HG03469 (cell line): ENCODE measurements around the gene UBTD2.

ENCODE experiments used
- ATAC-seq: cut with Tn5 transposase; IDR thresholded peaks from one replicate; pipeline ENCODE4 v1.9.1; 2021; ENCODE audit warnings: mild to moderate bottlenecking, moderate library complexity, moderate number of reproducible peaks; ENCODE audit not compliant: unreplicated experiment

Gene UBTD2

GRCh38 chr5:172173564-172174153, 109.9 kb downstream of the UBTD2 start:
- no peak for ATAC-seq

- no peak for ATAC-seq
Measured at GRCh38 chr5:172172912-172173563, 110.5 kb downstream of the UBTD2 start.

DNA sequence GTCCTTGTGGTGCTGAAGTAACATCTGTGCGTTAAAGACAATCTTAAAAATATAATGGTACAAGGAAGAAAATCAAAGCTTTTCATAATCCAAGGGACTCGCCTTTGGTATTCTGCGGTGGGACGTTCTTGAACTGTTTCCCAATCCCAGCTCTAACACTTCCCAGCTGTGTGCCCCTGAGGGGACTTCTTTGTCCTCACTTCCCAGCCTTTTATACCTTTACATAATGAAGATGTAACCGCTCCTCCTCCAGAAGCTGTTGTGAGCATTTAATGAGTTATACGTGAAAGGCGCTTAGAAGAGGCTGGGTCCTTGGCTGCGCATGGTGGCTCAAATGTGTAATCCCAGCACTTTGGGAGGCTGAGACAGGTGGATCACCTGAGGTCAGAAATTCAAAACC, 112.4 kb downstream of the UBTD2 start:
- ATAC-seq, result no peak

- ATAC-seq, result no peak
Measured at GRCh38 chr5:172170251-172170701, 113.3 kb downstream of the UBTD2 start.

DNA sequence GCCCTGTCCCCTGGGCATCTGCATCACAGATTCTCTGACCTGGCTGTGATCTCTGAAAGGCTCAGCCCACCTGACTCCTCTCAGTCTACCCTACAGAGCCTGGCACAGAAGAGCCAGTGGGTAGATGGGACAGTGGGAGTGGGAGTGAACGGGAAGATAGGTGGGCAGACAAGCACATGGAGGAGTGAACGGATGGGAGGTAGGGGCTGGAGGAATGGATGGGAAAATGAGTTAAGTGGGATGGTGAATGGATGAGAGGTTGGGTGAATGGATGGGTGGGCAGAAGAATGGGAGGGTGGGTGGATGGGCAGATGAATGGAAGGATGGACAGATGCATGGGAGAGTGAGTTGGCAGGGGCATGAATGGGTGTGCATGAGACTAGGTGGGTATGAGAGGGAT, 114.3 kb downstream of the UBTD2 start:
- ATAC-seq, result no peak

- no peak for ATAC-seq
Measured at GRCh38 chr5:172168311-172168710, 115.3 kb downstream of the UBTD2 start.

DNA sequence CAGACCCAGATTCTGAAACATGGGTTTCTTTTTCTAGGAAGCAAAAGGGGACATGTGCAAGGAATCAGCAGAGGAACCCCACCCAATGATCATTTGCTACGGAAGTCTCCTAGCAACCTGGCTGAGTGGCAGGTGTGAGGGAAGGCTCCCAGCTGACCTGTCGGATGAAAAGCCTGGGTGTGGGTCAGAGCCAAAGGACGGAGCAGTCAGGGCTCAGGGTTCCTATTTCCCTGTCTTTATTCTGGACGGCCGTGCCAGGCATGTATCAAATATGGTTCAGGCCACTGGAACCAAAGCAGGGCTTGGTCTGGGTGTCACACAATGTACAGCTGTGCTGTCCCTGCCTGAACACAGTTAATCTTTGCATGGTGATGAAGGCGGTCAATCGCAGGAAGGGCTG, 115.7 kb downstream of the UBTD2 start:
- ATAC-seq, result no peak

DNA sequence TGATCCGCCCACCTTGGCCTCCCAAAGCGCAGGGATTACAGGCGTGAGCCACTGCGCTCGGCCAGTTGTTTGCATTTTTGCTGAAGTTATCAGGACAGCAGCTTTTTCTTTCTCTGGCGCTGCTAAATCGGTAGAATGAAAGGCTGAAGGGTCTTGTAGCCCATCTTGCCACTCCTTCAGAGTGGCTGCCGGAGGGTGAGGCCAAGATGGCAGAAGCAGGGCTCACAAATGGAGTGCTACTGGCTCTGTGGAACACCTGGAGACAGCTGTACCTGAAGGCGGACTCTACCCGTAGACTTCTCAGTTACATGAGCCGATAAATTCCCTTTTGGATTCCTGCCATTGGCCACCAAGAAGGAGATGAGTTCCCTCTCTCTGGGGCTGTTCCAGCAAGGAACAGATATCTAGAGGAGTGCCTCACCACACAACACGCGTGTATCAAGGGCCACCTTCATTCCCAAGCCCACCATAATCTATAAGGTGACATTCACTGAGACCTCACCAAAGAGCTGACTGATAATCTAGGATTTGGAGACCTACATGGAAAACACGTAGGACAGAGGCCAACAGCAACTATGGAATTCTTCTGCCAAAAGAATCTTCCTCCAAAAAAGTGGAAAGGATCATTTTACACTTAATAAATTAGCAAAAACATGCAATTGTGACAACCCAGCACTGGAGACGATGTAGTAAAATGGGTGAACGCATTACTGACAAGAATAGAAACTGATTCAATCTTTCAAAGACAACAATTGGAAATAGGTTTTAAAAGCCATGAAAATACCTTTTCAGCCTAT, 117.3 kb downstream of the UBTD2 start:
- no peak for ATAC-seq

DNA sequence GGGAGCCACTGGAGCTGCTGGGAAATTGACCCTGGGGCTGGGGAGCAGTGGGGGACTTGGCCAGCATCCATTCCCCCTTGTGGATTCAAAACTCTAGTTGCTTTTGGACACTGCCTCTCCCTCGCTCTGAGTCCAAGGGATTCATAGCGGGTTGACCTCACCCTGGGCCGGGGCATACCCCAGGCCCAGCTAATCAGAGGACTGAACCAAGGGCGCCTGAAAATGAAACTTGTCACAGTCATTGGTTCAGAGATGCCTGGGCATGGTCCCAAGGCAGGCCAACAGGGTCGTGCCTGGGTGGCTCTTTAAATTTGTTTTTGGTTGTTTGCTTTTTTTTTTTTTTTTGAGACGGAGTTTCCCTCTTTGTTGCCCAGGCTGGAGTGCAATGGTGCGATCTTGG, 118.1 kb downstream of the UBTD2 start:
- ATAC-seq, result no peak

GRCh38 chr5:172164769-172165212, 118.8 kb downstream of the UBTD2 start:
- ATAC-seq, result no peak

- no peak for ATAC-seq
Measured at GRCh38 chr5:172163346-172163745, 120.2 kb downstream of the UBTD2 start.

GRCh38 chr5:172162987-172163343, 120.6 kb downstream of the UBTD2 start:
- ATAC-seq, result no peak

GRCh38 chr5:172162323-172162986, 121.1 kb downstream of the UBTD2 start:
- ATAC-seq, result no peak

GRCh38 chr5:172160506-172160905, 123.1 kb downstream of the UBTD2 start:
- no peak for ATAC-seq
